ENCODE results near the gene GATC. TPM values are rescaled to one million over a fixed set of nuclear protein-coding genes. Genes with fewer than 3 reads are reported as not detected.
A peak's percentile ranks its signal among the peaks of the same experiment; 100 is the strongest.

The GATC gene
- total RNA-seq, 1 donor from 2014 or later, result 12.1 TPM

DNA sequence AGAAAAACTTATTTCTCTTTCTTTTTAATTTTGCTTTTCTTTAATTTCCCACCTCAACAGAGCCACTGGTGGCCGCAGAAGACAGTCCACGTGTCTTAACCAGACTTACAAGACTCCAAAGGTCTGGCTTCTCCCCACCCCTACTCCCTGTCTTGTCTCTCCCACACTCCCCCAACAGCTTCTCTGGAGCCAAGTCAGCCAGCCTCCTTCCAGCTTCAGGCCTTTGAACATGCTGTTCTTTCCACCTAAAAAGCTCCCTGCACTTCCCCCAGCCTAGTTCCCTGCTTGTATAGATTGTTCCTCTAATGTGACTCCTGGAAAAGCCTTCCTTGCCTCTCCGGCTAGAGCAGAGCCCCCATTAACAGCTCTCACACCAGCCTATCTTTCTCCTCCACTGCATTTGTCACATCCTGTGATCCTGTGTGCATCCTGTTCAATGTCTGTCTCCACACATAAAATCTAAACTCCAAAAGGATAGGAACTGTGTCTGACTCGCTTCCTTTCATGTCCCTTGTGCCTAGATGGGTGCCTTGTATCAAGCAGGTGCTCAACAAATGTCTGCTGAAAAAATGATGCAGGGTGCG is 41.9 kb downstream of the GATC start:
- intact Hi-C loops (cut with DNase I), result no loop called here
- no peak for ATAC-seq

DNA sequence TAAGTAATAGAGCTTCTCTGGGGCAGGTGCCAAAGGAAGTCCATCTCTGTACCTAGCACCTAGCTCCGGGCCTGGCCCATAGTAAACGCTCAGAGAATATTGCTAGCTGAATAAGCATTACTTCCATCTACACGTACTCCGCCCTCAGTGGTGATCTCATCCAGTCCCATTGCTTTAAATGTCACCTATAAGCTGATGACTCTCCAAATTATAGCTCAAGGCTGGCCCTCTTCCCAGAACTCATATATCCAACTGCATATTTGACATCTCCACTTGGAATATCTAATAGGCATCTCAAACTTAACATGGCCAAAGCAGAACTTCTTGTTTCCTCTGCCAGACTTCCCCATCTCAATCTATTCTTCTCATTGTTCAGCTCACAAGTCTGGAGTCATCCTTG is 42.8 kb downstream of the GATC start:
- no peak for ATAC-seq
- no peak for DNase-seq (ENCODE audit: missing footprints)
- intact Hi-C loops (cut with DNase I), result no loop called here

More for the DNA sequence above, 41.9 kb downstream of the GATC start:
- DNase-seq (ENCODE audit: missing footprints), result no peak

GRCh38 chr12:120490325-120490724 is 44.1 kb downstream of the GATC start:
- ATAC-seq, result no peak
- intact Hi-C loops (cut with DNase I), result no loop called here
- DNase-seq (ENCODE audit: missing footprints), result no peak

DNA sequence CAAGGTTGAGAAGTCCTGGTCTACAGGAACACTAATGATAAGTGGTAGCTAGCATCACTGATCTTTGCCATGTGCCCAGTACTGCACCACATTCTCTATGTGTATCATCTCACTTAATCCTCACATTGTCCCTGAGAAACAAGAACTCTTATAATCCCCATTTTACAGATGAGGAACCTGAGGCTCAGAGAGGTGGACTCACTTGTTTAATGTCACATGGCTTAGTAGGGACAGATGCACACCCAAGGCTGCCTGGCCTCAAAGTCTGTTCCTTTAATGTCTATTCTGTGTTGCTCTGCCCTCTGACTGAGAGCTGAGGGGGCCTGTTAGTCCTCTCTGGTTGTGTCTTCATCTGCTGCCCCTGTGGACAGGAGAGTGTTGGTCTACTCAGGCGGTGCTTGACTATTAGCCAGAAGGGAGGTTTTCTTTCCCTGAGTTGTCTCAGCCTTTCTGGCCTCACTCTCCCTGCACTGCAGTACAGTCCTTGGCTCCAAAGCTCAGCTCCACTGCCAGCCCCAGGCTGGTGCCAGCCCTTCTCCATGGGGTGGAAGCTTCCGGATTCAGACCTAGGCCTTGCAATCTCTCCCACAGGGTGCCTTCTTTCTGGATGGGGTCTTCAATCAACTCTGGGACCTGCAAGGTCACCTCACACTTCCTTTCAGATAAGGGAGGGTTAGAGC is 44.7 kb downstream of the GATC start:
- ATAC-seq (peak; percentile 26), DNase-seq (ENCODE audit: missing footprints) (no peak)
- intact Hi-C loops (cut with DNase I), result no loop called here

DNA sequence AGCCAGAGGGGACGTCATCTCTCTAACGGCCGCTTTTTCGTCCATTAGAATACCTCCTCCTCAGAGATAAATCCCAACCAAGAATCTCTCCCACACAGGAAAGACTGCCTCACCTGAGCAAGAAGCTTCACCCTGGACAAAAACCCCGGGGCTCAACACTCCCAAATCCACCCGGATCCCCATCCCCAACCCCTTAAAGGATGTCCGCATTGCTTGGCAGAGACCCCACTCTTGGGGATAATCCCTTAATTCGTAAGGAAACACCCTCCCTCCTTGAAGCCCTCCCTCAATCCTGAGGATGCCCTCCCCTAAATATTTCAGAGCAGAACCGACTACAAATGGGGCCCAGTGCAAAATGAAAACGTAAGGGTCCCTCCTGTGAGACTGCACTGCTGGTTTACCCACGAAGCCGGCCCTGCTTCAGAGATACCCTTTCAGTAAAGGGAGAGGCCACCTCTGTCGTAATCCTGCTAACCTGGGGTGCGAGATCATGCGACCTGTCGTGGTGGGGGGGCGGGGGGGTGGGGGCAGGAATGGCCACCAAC is 49.0 kb downstream of the GATC start:
- intact Hi-C loops (cut with DNase I), result loop anchor here (5.0 kb wide), 1 partner anchor 48 kb away; the partner anchor contains the start of genes GATC and TRIAP1
- ATAC-seq, result no peak
- DNase-seq (ENCODE audit: missing footprints), result no peak

DNA sequence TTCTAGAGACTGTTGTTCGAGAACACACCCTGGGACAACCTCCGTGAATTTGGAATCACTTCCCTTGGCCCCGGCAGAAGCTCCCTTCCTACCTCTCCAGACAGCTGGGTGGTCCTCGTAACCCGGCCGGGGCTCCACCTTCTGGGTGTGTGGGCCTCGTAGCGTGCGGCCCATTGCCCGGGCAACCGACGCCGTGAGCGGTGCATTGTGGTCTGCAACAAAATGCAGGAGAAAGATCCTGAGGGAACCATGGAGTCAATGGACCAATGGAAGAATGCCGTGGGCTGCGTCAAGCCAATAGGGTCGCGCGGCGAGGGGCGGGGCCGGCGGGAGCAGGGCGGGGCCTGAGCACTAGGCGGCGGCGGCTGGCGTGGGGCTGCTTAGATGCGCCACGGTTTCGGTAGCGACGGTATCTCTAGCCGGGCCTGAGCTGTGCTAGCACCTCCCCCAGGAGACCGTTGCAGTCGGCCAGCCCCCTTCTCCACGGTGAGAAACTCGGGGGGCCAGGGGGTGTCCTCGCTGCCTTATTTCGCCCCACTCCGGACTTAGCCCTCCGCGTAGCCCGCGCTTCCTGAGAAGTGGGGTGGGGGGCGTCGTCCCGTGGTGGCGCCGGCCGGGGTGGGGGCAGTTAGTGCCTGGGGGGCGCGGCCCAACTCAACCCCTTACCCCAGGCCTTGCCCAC is 49.6 kb downstream of the GATC start, which contains the start of gene DYNLL1:
Gene DYNLL1 (plus strand): TSS at position 383 of the 682 bp plus-strand sequence. CDS start 309 bp downstream, outside the sequence.
- peak; percentile 97 for DNase-seq (ENCODE audit: missing footprints)
- intact Hi-C loops (cut with DNase I), result loop anchor here (1.0 to 5.0 kb wide), 2 partner anchors 27 to 49 kb away; partner anchors contain the start of genes GATC, SRSF9 and TRIAP1
- ATAC-seq, result peak; percentile 98

GRCh38 chr12:120496413-120497340 is 50.4 kb downstream of the GATC start:
- peak; percentile 69 for ATAC-seq
- peak; percentile 80 for DNase-seq (ENCODE audit: missing footprints)
- intact Hi-C loops (cut with DNase I), result loop anchor here (1.0 to 5.0 kb wide), 2 partner anchors 27 to 49 kb away; partner anchors contain the start of genes GATC, SRSF9 and TRIAP1

DNA sequence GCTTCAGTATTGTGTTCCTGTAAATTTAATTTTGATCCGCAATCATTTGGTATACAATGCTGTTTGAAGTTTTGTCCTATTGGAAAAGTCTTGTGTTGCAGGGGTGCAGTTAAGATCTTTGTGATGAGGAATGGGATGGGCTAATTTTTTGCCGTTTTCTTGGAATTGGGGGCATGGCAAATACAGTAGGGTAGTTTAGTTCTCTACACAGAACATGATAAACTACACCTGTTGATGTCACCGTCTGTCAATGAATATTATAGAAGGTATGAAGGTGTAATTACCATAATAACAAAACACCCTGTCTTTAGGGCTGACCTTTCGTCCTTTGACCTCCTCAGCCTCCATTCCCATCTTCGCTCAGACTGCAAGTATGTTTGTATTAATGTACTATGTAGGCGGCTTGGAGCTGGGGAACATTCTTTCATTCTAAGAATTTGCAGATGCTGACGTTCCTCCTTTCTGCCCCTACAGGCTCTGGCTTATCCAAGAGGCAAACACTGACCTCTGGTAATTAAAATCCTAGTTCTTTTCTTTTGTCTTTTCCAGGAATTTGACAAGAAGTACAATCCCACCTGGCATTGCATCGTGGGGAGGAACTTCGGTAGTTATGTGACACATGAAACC is 51.4 kb downstream of the GATC start:
- ATAC-seq (no peak), DNase-seq (ENCODE audit: missing footprints) (no peak)
- intact Hi-C loops (cut with DNase I), result loop anchor here (5.0 kb wide), 1 partner anchor 50 kb away; the partner anchor contains the start of genes GATC and TRIAP1

GRCh38 chr12:120498870-120499515 is 52.7 kb downstream of the GATC start:
- ATAC-seq (no peak), DNase-seq (ENCODE audit: missing footprints) (no peak)
- intact Hi-C loops (cut with DNase I), result loop anchor here (5.0 kb wide), 1 partner anchor 52 kb away; the partner anchor contains the start of genes GATC and TRIAP1

DNA sequence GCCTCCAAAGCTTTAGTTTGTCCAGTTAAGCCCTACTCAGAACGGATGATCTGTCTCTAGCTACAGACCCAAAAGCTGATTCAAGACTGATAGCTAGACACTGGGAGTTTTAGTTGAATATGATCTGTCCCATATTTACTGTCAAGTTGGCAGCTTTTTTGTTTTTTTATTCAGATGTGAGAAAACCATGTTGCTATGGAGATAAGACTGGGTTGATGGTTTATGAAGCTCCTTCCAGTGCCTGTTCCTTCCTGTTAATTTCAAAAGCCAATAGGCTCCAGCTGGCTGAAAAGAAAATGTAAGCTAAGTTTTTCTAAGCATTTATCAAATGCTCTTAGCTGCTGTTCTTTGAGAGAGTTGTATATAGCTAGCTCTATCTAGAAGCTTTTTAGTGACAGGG is 54.3 kb downstream of the GATC start:
- intact Hi-C loops (cut with DNase I), result no loop called here
- DNase-seq (ENCODE audit: missing footprints), result no peak
- ATAC-seq, result no peak

DNA sequence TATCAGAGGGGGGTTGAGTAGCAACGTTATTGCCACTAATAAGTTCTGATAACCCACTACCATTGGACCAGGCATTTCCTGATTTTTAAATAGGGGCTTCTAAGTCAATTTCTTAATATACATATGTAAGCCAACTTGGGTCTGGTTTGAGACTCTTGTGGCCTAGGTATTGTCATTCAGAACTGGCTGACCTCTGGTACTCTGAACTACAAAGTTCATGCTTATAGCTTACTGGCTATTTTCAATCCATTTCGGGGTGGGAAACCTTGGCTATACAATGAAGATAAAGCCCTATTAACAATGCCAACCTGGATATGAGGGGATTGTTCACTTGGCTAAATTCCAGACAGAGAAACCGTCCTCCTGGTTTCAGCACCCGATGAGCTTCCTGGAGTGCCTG is 58.3 kb downstream of the GATC start:
- DNase-seq (ENCODE audit: missing footprints), result no peak
- intact Hi-C loops (cut with DNase I), result no loop called here
- ATAC-seq, result no peak

DNA sequence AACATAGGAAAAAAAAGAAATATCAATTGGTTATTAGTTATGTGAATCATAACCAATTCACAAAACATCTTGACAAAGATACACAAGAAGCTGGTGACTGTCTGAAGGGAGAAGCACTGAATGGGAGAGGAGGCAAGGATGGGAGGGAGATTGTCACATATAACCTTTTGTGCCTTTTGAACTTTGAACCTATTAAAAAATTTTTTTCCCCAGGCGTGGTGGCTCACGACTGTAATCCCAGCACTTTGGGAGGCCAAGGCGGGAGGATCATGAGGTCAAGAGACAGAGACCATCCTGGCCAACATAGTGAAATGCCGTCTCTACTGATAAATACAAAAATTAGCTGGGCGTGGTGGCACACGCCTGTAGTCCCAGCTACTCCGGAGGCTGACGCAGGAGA is 62.3 kb downstream of the GATC start:
- intact Hi-C loops (cut with DNase I), result no loop called here
- no peak for ATAC-seq

More for the DNA sequence above, 62.3 kb downstream of the GATC start:
- DNase-seq (ENCODE audit: missing footprints), result no peak

Other genes with a start within 250 kb of the GATC start
- 892 TPM for gene RPLP0, start 245.3 kb upstream of the GATC start, total RNA-seq
- gene PXN, start 180.7 kb upstream of the GATC start, total RNA-seq, result 63.7 TPM
- 12,991 TPM for gene RNU4-2, start 154.5 kb upstream of the GATC start, total RNA-seq
- 1,499 TPM for gene RNU4-1, start 153.2 kb upstream of the GATC start, total RNA-seq
- gene SIRT4, start 144.1 kb upstream of the GATC start, total RNA-seq, result 9.0 TPM
- gene PLA2G1B, start 118.7 kb upstream of the GATC start, total RNA-seq, result not detected
- 6.4 TPM for gene MSI1, start 77.3 kb upstream of the GATC start, total RNA-seq
- 135 TPM for gene COX6A1, start 8.3 kb upstream of the GATC start, total RNA-seq
- gene TRIAP1, start 60 bp upstream of the GATC start, total RNA-seq, result 16.1 TPM
- gene SRSF9, start 23.3 kb downstream of the GATC start, total RNA-seq, result 40.1 TPM
- gene DYNLL1, start 49.7 kb downstream of the GATC start, total RNA-seq, result 166 TPM
- gene COQ5, start 82.7 kb downstream of the GATC start, total RNA-seq, result 42.9 TPM
- 294 TPM for gene RNF10, start 87.9 kb downstream of the GATC start, total RNA-seq
- 39.3 TPM for gene POP5, start 135.0 kb downstream of the GATC start, total RNA-seq
- gene CABP1, start 194.2 kb downstream of the GATC start, total RNA-seq, result 5.5 TPM
- gene MLEC, start 240.7 kb downstream of the GATC start, total RNA-seq, result 128 TPM

Data from Right ventricle myocardium inferior (tissue), 1 donor.